ENCODE measurements around the gene CPTP.
"Not testable (repeated sequence)": the region's sequence is repeated elsewhere in the genome, so short reads cannot be mapped to it uniquely, and the experiment has no call there.

Gene CPTP

GRCh38 chr1:1316199-1316598 lies 8.4 kb upstream of the CPTP start:
- H3K9me3 ChIP-seq (ENCODE audit: control insufficient read depth, low read length); H3K27me3 ChIP-seq (ENCODE audit: control insufficient read depth in 1 of 2, insufficient read depth in 1 of 2, low read length in 2 of 2); H3K14ac ChIP-seq (ENCODE audit: low read length in 2 of 2); H3K9ac ChIP-seq (ENCODE audit: low read length); DNase-seq; H2BK15ac ChIP-seq (ENCODE audit: low read depth, poor library complexity, severe bottlenecking); H2AK5ac ChIP-seq (ENCODE audit: low read length, severe bottlenecking); H3K4me3 ChIP-seq (ENCODE audit: insufficient read depth in 1 of 2, low read depth in 1 of 2, low read length in 2 of 2); H3K27ac ChIP-seq (ENCODE audit: low read length, poor library complexity, severe bottlenecking); H2BK12ac ChIP-seq (ENCODE audit: low read length in 2 of 2); H2BK5ac ChIP-seq (ENCODE audit: low read depth, low read length, poor library complexity, severe bottlenecking); H3K4me2 ChIP-seq (ENCODE audit: low read length, poor library complexity, severe bottlenecking); H3K4ac ChIP-seq (ENCODE audit: low read depth in 1 of 2, low read length in 2 of 2); H2AFZ ChIP-seq (ENCODE audit: low read depth, low read length); H2BK120ac ChIP-seq (ENCODE audit: low read depth, low read length); H3K18ac ChIP-seq (ENCODE audit: low read depth in 1 of 2, low read length in 2 of 2); H3K23ac ChIP-seq (ENCODE audit: low read length in 2 of 2); H4K8ac ChIP-seq (ENCODE audit: low read length); H4K91ac ChIP-seq (ENCODE audit: low read length): not testable (repeated sequence)
- Histone ChIP-seq H3K4me1 (ENCODE audit: control insufficient read depth, insufficient read depth, low read depth, low read length) (peaks cover 33% of the 10 kb centered on the region), H3K79me1 (replicated peaks; ENCODE audit: low read length, poor library complexity, severe bottlenecking) (peaks cover 41% of the 10 kb centered on the region), H3K36me3 (ENCODE audit: control insufficient read depth in 1 of 2, insufficient read depth in 2 of 2, low read depth in 1 of 2, low read length in 2 of 2) (peaks cover 65 to 83% of the 10 kb centered on the region in 2 experiments)
- WGBS, result 91% methylated on average over 8 of the region's 8 CpGs

GRCh38 chr1:1317420-1317819 lies 7.2 kb upstream of the CPTP start:
- WGBS, result 91% methylated on average over 6 of the region's 6 CpGs

GRCh38 chr1:1318131-1318652 lies 6.4 kb upstream of the CPTP start:
- no peak overlapping the region for H2BK12ac ChIP-seq (ENCODE audit: low read length in 2 of 2)
- no peak overlapping the region for H3K18ac ChIP-seq (ENCODE audit: low read depth in 1 of 2, low read length in 2 of 2)
- no peak overlapping the region for H2AK5ac ChIP-seq (ENCODE audit: low read length, severe bottlenecking)
- no peak overlapping the region for H3K4me2 ChIP-seq (ENCODE audit: low read length, poor library complexity, severe bottlenecking)
- H3K9ac ChIP-seq (ENCODE audit: low read length), result peak overlapping the region; percentile 83
- peaks cover 50% of the 10 kb centered on the region for H3K4me1 ChIP-seq (ENCODE audit: control insufficient read depth, insufficient read depth, low read depth, low read length)
- H3K4me3 ChIP-seq (ENCODE audit: insufficient read depth in 1 of 2, low read depth in 1 of 2, low read length in 2 of 2), result no peak overlapping the region
- no peak overlapping the region for H4K91ac ChIP-seq (ENCODE audit: low read length)
- peaks cover 31% of the 10 kb centered on the region for H3K79me1 ChIP-seq (replicated peaks; ENCODE audit: low read length, poor library complexity, severe bottlenecking)
- no peak overlapping the region for H2BK15ac ChIP-seq (ENCODE audit: low read depth, poor library complexity, severe bottlenecking)
- H3K14ac ChIP-seq (ENCODE audit: low read length in 2 of 2), result no peak overlapping the region
- H3K4ac ChIP-seq (ENCODE audit: low read depth in 1 of 2, low read length in 2 of 2), result no peak overlapping the region
- peak; percentile 74 for DNase-seq
- H2BK120ac ChIP-seq (ENCODE audit: low read depth, low read length), result no peak overlapping the region
- H2BK5ac ChIP-seq (ENCODE audit: low read depth, low read length, poor library complexity, severe bottlenecking), result no peak overlapping the region
- 56% methylated on average over 7 of the region's 9 CpGs for WGBS
- peaks cover 51 to 80% of the 10 kb centered on the region in 2 experiments for H3K36me3 ChIP-seq (ENCODE audit: control insufficient read depth in 1 of 2, insufficient read depth in 2 of 2, low read depth in 1 of 2, low read length in 2 of 2)
- H3K27me3 ChIP-seq (ENCODE audit: control insufficient read depth in 1 of 2, insufficient read depth in 1 of 2, low read length in 2 of 2), result no peaks in the 10 kb centered on the region
- no peak overlapping the region for H3K23ac ChIP-seq (ENCODE audit: low read length in 2 of 2)
- no peak overlapping the region for H3K27ac ChIP-seq (ENCODE audit: low read length, poor library complexity, severe bottlenecking)
- H2AFZ ChIP-seq (ENCODE audit: low read depth, low read length), result no peak overlapping the region
- H3K9me3 ChIP-seq (ENCODE audit: control insufficient read depth, low read length), result no peaks in the 10 kb centered on the region
- H4K8ac ChIP-seq (ENCODE audit: low read length), result no peak overlapping the region

More at GRCh38 chr1:1317420-1317819, 7.2 kb upstream of the CPTP start:
- no peak for DNase-seq
- Histone ChIP-seq H3K9ac (ENCODE audit: low read length) (peak overlapping the region; percentile 83), H3K27ac (ENCODE audit: low read length, poor library complexity, severe bottlenecking) (no peak overlapping the region), H3K9me3 (ENCODE audit: control insufficient read depth, low read length) (no peaks in the 10 kb centered on the region), H3K79me1 (replicated peaks; ENCODE audit: low read length, poor library complexity, severe bottlenecking) (peaks cover 38% of the 10 kb centered on the region), H2BK5ac (ENCODE audit: low read depth, low read length, poor library complexity, severe bottlenecking) (no peak overlapping the region), H2BK12ac (ENCODE audit: low read length in 2 of 2) (no peak overlapping the region), H4K91ac (ENCODE audit: low read length) (no peak overlapping the region), H3K4me2 (ENCODE audit: low read length, poor library complexity, severe bottlenecking) (no peak overlapping the region), H3K4me1 (ENCODE audit: control insufficient read depth, insufficient read depth, low read depth, low read length) (peaks cover 44% of the 10 kb centered on the region), H3K14ac (ENCODE audit: low read length in 2 of 2) (no peak overlapping the region), H3K4me3 (ENCODE audit: insufficient read depth in 1 of 2, low read depth in 1 of 2, low read length in 2 of 2) (no peak overlapping the region), H3K27me3 (ENCODE audit: control insufficient read depth in 1 of 2, insufficient read depth in 1 of 2, low read length in 2 of 2) (no peaks in the 10 kb centered on the region), H3K36me3 (ENCODE audit: control insufficient read depth in 1 of 2, insufficient read depth in 2 of 2, low read depth in 1 of 2, low read length in 2 of 2) (peaks cover 58 to 81% of the 10 kb centered on the region in 2 experiments), H2AK5ac (ENCODE audit: low read length, severe bottlenecking) (no peak overlapping the region), H3K18ac (ENCODE audit: low read depth in 1 of 2, low read length in 2 of 2) (no peak overlapping the region), H2AFZ (ENCODE audit: low read depth, low read length) (no peak overlapping the region), H3K23ac (ENCODE audit: low read length in 2 of 2) (no peak overlapping the region), H3K4ac (ENCODE audit: low read depth in 1 of 2, low read length in 2 of 2) (no peak overlapping the region), H4K8ac (ENCODE audit: low read length) (no peak overlapping the region), H2BK120ac (ENCODE audit: low read depth, low read length) (no peak overlapping the region), H2BK15ac (ENCODE audit: low read depth, poor library complexity, severe bottlenecking) (no peak overlapping the region)

GRCh38 chr1:1318777-1319645 lies 5.6 kb upstream of the CPTP start:
- Histone ChIP-seq H2AK5ac (ENCODE audit: low read length, severe bottlenecking) (peak overlapping the region; percentile 12), H3K9me3 (ENCODE audit: control insufficient read depth, low read length) (no peaks in the 10 kb centered on the region), H3K23ac (ENCODE audit: low read length in 2 of 2) (no peak overlapping the region), H3K27ac (ENCODE audit: low read length, poor library complexity, severe bottlenecking) (peak overlapping the region; percentile 22), H2AFZ (ENCODE audit: low read depth, low read length) (no peak overlapping the region), H3K36me3 (ENCODE audit: control insufficient read depth in 1 of 2, insufficient read depth in 2 of 2, low read depth in 1 of 2, low read length in 2 of 2) (peaks cover 43 to 72% of the 10 kb centered on the region in 2 experiments), H2BK5ac (ENCODE audit: low read depth, low read length, poor library complexity, severe bottlenecking) (no peak overlapping the region), H3K18ac (ENCODE audit: low read depth in 1 of 2, low read length in 2 of 2) (no peak overlapping the region), H3K14ac (ENCODE audit: low read length in 2 of 2) (no peak overlapping the region), H3K4ac (ENCODE audit: low read depth in 1 of 2, low read length in 2 of 2) (no peak overlapping the region), H3K4me1 (ENCODE audit: control insufficient read depth, insufficient read depth, low read depth, low read length) (peaks cover 53% of the 10 kb centered on the region), H4K91ac (ENCODE audit: low read length) (peak overlapping the region; percentile 22), H3K4me2 (ENCODE audit: low read length, poor library complexity, severe bottlenecking) (no peak overlapping the region), H4K8ac (ENCODE audit: low read length) (no peak overlapping the region), H2BK120ac (ENCODE audit: low read depth, low read length) (no peak overlapping the region), H3K79me1 (replicated peaks; ENCODE audit: low read length, poor library complexity, severe bottlenecking) (peaks cover 24% of the 10 kb centered on the region), H2BK12ac (ENCODE audit: low read length in 2 of 2) (no peak overlapping the region), H3K27me3 (ENCODE audit: control insufficient read depth in 1 of 2, insufficient read depth in 1 of 2, low read length in 2 of 2) (no peaks in the 10 kb centered on the region), H3K9ac (ENCODE audit: low read length) (peak overlapping the region; percentile 83), H3K4me3 (ENCODE audit: insufficient read depth in 1 of 2, low read depth in 1 of 2, low read length in 2 of 2) (no peak overlapping the region), H2BK15ac (ENCODE audit: low read depth, poor library complexity, severe bottlenecking) (no peak overlapping the region)
- DNase-seq, result no peak
- WGBS, result 94% methylated on average over 36 of the region's 36 CpGs
